K562 (cell line): ENCODE measurements around the gene ZDHHC1. TPM values are rescaled to one million over a fixed set of nuclear protein-coding genes. Genes with fewer than 3 reads are reported as not detected.
A peak's percentile ranks its signal among the peaks of the same experiment; 100 is the strongest.

Source experiments
- ATAC-seq: fragments of 200-7000 bp; cut with Tn5 transposase; 3 replicates; pipeline ENCODE4 v1.9.1; 2020; ENCODE audit warnings: moderate library complexity
- BruUV-seq: library from RNA; stranded (reverse); fragments of 400-500 nt; replicated peaks from 2 replicates; lab custom pipeline; 2021; lab: Mats Ljungman, UMichigan
- CTCF ChIA-PET: fragments of 300-600 bp; formaldehyde crosslinking; extraction: SDS; loops from one replicate; lab custom pipeline; 2021; ENCODE audit warnings: low intra/inter-chr PET ratio; lab: Yijun Ruan, JAX
- POLR2A ChIA-PET: fragments of 300-600, 350-650 bp; sonication (Branson Sonifier 250); formaldehyde crosslinking; extraction: SDS; loops from one replicate; lab custom pipeline; 2021; ENCODE audit warnings: antibody characterized with exemption, inconsistent platforms; lab: Yijun Ruan, JAX
- DNase-seq, 4 experiments: peaks; one replicate each; pipeline versions ENCODE4 v3.0.0 to v3.0.0-alpha.2; 2011 to 2018; ENCODE audit warnings: low spot score in 3 of 4, mixed read lengths in 3 of 4; ENCODE audit errors: extremely low read depth in 1 of 4
- FAIRE-seq: peaks from 2 replicates; lab custom pipeline; 2011; peaks lifted over from hg19 to GRCh38; lab: Jason Lieb, UNC
- H2AFZ ChIP-seq: 2 replicates; pipeline ENCODE4 v1.6.0; 2011; ENCODE audit warnings: low read depth, low read length, control low read depth, inconsistent platforms
- H3K27ac ChIP-seq: fragments of 200-600 bp; 3 replicates; pipeline ENCODE4 v1.8.0; 2011; ENCODE audit warnings: low read depth, mild to moderate bottlenecking, control low read depth, inconsistent platforms, low read length, moderate library complexity, mixed read lengths; ENCODE audit errors: extremely low read depth
- H3K27me3 ChIP-seq, 2 experiments: fragments of 300-600 bp in 1 of 2; 2 replicates in 1 of 2; 3 replicates in 1 of 2; pipeline versions ENCODE4 v1.6.0 to v1.8.0; 2011; ENCODE audit warnings: inconsistent platforms in 2 of 2, low read length in 2 of 2, mild to moderate bottlenecking in 1 of 2, mixed read lengths in 1 of 2, moderate library complexity in 1 of 2; ENCODE audit not compliant: control insufficient read depth in 2 of 2, insufficient read depth in 2 of 2
- H3K36me3 ChIP-seq: fragments of 300-600 bp; 3 replicates; pipeline ENCODE4 v1.8.0; 2011; ENCODE audit warnings: mild to moderate bottlenecking, low read length, inconsistent platforms; ENCODE audit not compliant: control insufficient read depth, insufficient read depth
- H3K4me1 ChIP-seq, 2 experiments: fragments of 200-600 bp in 1 of 2; replicated peaks in 1 of 2; 2 replicates in 1 of 2; 3 replicates in 1 of 2; pipeline versions ENCODE4 v1.5.1 to v1.8.0; 2011; ENCODE audit warnings: inconsistent platforms in 2 of 2, low read length in 2 of 2, mild to moderate bottlenecking in 1 of 2, mixed read lengths in 1 of 2, moderate library complexity in 1 of 2; ENCODE audit not compliant: control insufficient read depth in 2 of 2, insufficient read depth in 2 of 2
- H3K4me2 ChIP-seq: 2 replicates; pipeline ENCODE4 v1.6.1; 2011; ENCODE audit warnings: low read length, control low read depth, inconsistent platforms, mixed read lengths; ENCODE audit not compliant: insufficient read depth
- H3K4me3 ChIP-seq: fragments of 200-600 bp; sonication (generic), shearing (Covaris generic); 2 replicates; pipeline ENCODE4 v1.5.1; 2016; ENCODE audit warnings: control low read depth, inconsistent platforms
- H3K79me2 ChIP-seq: fragments of 200-600 bp; 3 replicates; pipeline ENCODE4 v1.8.0; 2011; ENCODE audit warnings: low read length, inconsistent platforms; ENCODE audit not compliant: control insufficient read depth, insufficient read depth
- H3K9ac ChIP-seq, 2 experiments: 2 replicates each; pipeline versions ENCODE4 v1.6.0 to v1.6.1; 2011; ENCODE audit warnings: low read depth in 2 of 2, low read length in 2 of 2, control low read depth in 1 of 2, inconsistent platforms in 1 of 2, mild to moderate bottlenecking in 1 of 2, mixed read lengths in 1 of 2; ENCODE audit not compliant: insufficient read depth in 1 of 2
- H3K9me1 ChIP-seq: one replicate; pipeline ENCODE4 v1.6.0; 2011; ENCODE audit warnings: inconsistent platforms, mild to moderate bottlenecking, low read length, moderate library complexity; ENCODE audit not compliant: control insufficient read depth, insufficient read depth
- H3K9me3 ChIP-seq: replicated peaks from 2 replicates; pipeline ENCODE4 v1.5.1; 2011; ENCODE audit warnings: low read depth, low read length, inconsistent platforms; ENCODE audit not compliant: control insufficient read depth, insufficient read depth
- H4K20me1 ChIP-seq: replicated peaks from 2 replicates; pipeline ENCODE4 v1.6.1; 2011; ENCODE audit warnings: low read length, inconsistent platforms, mixed read lengths; ENCODE audit not compliant: control insufficient read depth, insufficient read depth
- ATF1 ChIP-seq, 2 experiments: fragments of 450-650 bp in 1 of 2; IDR thresholded peaks; 2 replicates each; pipeline ENCODE4 v1.6.1; 2016; ENCODE audit warnings: missing compliant biosample characterization in 1 of 2, missing genetic modification characterization in 1 of 2
- ATF3 ChIP-seq, 2 experiments: fragments of 450-650 bp in 1 of 2; sonication (generic) in 1 of 2; formaldehyde crosslinking in 1 of 2; IDR thresholded peaks in 1 of 2; conservative IDR thresholded peaks in 1 of 2; 2 replicates each; pipeline versions ENCODE4 v1.6.1 to v1.8.1; 2016 to 2023; ENCODE audit warnings: mild to moderate bottlenecking in 2 of 2, moderate library complexity in 2 of 2, inconsistent platforms in 1 of 2, missing genetic modification reagents in 1 of 2
- ATF7 ChIP-seq: fragments of 450-650 bp; IDR thresholded peaks from 2 replicates; pipeline ENCODE4 v1.7.1; 2014; ENCODE audit warnings: mild to moderate bottlenecking, moderate library complexity
- DPF2 ChIP-seq: fragments of 450-650 bp; IDR thresholded peaks from 2 replicates; pipeline ENCODE4 v1.6.1; 2016
- ETV1 ChIP-seq: fragments of 450-650 bp; conservative IDR thresholded peaks from 2 replicates; pipeline ENCODE4 v1.6.1; 2016; ENCODE audit warnings: missing genetic modification characterization, control low read depth, low read depth, missing compliant biosample characterization
- JUND ChIP-seq, 2 experiments: IDR thresholded peaks; 2 replicates in 1 of 2; 3 replicates in 1 of 2; pipeline ENCODE4 v1.6.1; 2011; ENCODE audit warnings: borderline replicate concordance in 2 of 2, low read depth in 2 of 2, low read length in 2 of 2, improper control_type of control experiment in 1 of 2, missing biosample characterization in 1 of 2, missing genetic modification characterization in 1 of 2, missing genetic modification reagents in 1 of 2
- SP2 ChIP-seq: IDR thresholded peaks from 2 replicates; pipeline ENCODE4 v1.6.1; 2011; ENCODE audit warnings: mild to moderate bottlenecking, low read depth, low read length, moderate library complexity; ENCODE audit not compliant: poor library complexity, severe bottlenecking; ENCODE audit errors: extremely low read depth
- WGBS: fragments of 100-300 bp; shearing (Covaris generic); methylation state at CpG from one replicate; pipeline ENCODE4 v1.1.6; 2016; ENCODE audit warnings: low coverage, mixed read lengths; ENCODE audit not compliant: insufficient coverage; ENCODE audit errors: missing lambda C conversion rate; 5-methylcytosine and 5-hydroxymethylcytosine counted together
- in situ Hi-C: fragments of 300-500 bp; cut with MboI; formaldehyde crosslinking; loops from 4 replicates; pipeline ENCODE4 v1.15.0; 2018; ENCODE audit warnings: inconsistent platforms, mixed read lengths
- intact Hi-C: fragments of 100-400 bp; cut with micrococcal nuclease; formaldehyde crosslinking; loops from 2 replicates; pipeline ENCODE4 v1.14.2; 2022
- polyA plus RNA-seq, 8 experiments: library from polyadenylated mRNA; depleted of rRNA in 4 of 8; stranded (reverse) in 5 of 8; unstranded in 3 of 8; fragments of >200 nt; fragmentation: Nextera tagmentation in 2 of 8; fragmentation: Illumina TruSeq in 1 of 8; extraction: Ambion mirVana in 2 of 8; extraction: Trizol in 1 of 8; gene quantifications; 2 replicates each; pipeline versions ENCODE4 v1.2.1 to v1.2.3, GENCODE V29; 2011 to 2014; ENCODE audit warnings: inconsistent platforms in 1 of 8, missing spikeins in 1 of 8
- total RNA-seq, 7 experiments: library from RNA; depleted of rRNA in 6 of 7; stranded (reverse); fragments of >200 nt in 6 of 7; fragmentation: Illumina TruSeq in 2 of 7; extraction: Trizol in 2 of 7; gene quantifications; 2 replicates each; pipeline versions ENCODE4 v1.2.1 to v1.2.3, GENCODE V29; 2011 to 2021; ENCODE audit warnings: low replicate concordance in 1 of 7

The ZDHHC1 gene
- total and polyA plus RNA-seq, 9 of the 15 experiments (the other 6 are each of a cell fraction or from before 2014, with no cell fraction given): 0.06 to 0.77 (median 0.25) TPM; not detected in 4

- Histone ChIP-seq H3K4me2 (no peak overlapping the region), H3K4me3 (no peak overlapping the region), H3K9me1 (no peaks in the 10 kb centered on the region), H3K27me3 (peaks cover 20 to 39% of the 10 kb centered on the region in 2 experiments), H3K9me3 (no peaks in the 10 kb centered on the region), H3K4me1 (peaks cover 2 to 9% of the 10 kb centered on the region in 2 experiments; a peak in 4 of 5 replicates), H2AFZ (no peak overlapping the region), H3K79me2 (no peaks in the 10 kb centered on the region), H3K9ac (no peak overlapping the region), H4K20me1 (no peaks in the 10 kb centered on the region; the same call in 1 of the 2 replicates), H3K36me3 (no peaks in the 10 kb centered on the region), H3K27ac (no peak overlapping the region)
- BruUV-seq: no TSS peak
- ChIA-PET POLR2A (interaction anchor here (2.4 kb wide), 1 partner anchor 9 kb away, joined by 12 read pairs; no protein-coding TSS in a partner anchor), CTCF (no interaction called here)
- DNase-seq: no peak
- in situ Hi-C loops: loop anchor here (25.0 kb wide), 1 partner anchor 457 kb away; the partner anchor contains the start of gene CES3
- intact Hi-C loops: loop anchor here (10.0 kb wide), 1 partner anchor 55 kb away; no protein-coding TSS in a partner anchor
- ATAC-seq: no peak
- FAIRE-seq: no peak
- 3% methylated on average over 3 of the region's 3 CpGs for WGBS
- TF ChIP-seq ATF7 (peak; percentile 67), ATF3 (IDR thresholded peaks at IDR 0.05) (peak; percentile 72), ATF3 (CRISPR knock-in tag; conservative IDR thresholded peaks at IDR 0.05) (no peak), ETV1 (tag) (0 out of 2 replicates have a peak, but pooled peaks have one; percentile 30), JUND (IDR thresholded peaks at IDR 0.05; ENCODE audit: borderline replicate concordance, low read depth, low read length) (no peak), JUND (tag; IDR thresholded peaks at IDR 0.05; ENCODE audit: borderline replicate concordance, low read depth, low read length) (peak; percentile 41; the same call in 1 of the 3 replicates), ATF1 (CRISPR knock-in tag; IDR thresholded peaks at IDR 0.05) (no peak), ATF1 (tag; IDR thresholded peaks at IDR 0.05) (0 out of 2 replicates have a peak, but pooled peaks have one; percentile 10), SP2 (no peak), DPF2 (no peak)
Observed at GRCh38 chr16:67419502-67419901, 3.2 kb upstream of the ZDHHC1 start.
